Subcutaneous adipose tissue (tissue), 4 donors: ENCODE data around the gene HS3ST6. TPM values are rescaled to one million over a fixed set of nuclear protein-coding genes. Genes with fewer than 3 reads are reported as not detected.

ENCODE experiments used
- total RNA-seq, 4 donors: library from RNA; depleted of rRNA; stranded (reverse); fragments of >200 nt; gene quantifications; one replicate each; pipeline ENCODE4 v1.1.0, GENCODE V29; 2016
- TF ChIP-seq, protein P1 (sequence below): fragments of 450-650 bp; IDR thresholded peaks from one replicate; pipeline ENCODE4 v1.5.1; 2016; ENCODE audit warnings: low read depth, mild to moderate bottlenecking, control low read depth, antibody characterized with exemption, moderate library complexity

HS3ST6 gene
- total RNA-seq, 4 donors from 2014 or later, result not detected

DNA sequence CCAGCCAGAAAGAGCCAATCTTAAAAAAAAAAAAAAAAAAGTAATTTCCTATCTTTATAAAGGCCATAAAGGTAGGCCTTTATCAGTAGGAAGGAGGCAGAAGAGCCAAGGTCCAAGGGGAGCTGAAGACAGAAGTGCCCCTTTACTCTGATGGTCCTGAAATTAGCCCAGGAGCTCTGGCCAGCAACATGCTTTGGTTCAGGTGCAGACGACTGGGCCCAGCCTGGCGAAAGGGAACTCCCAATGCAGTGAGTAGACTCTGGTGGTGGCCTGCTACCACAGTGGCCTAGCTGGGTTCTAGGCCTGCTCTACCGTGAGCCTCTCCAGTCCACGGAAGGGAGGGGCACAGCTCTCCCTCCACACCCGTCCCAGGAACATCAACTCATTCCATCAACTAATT is 23.1 kb downstream of the HS3ST6 start:
- TF ChIP-seq, protein P1, sequence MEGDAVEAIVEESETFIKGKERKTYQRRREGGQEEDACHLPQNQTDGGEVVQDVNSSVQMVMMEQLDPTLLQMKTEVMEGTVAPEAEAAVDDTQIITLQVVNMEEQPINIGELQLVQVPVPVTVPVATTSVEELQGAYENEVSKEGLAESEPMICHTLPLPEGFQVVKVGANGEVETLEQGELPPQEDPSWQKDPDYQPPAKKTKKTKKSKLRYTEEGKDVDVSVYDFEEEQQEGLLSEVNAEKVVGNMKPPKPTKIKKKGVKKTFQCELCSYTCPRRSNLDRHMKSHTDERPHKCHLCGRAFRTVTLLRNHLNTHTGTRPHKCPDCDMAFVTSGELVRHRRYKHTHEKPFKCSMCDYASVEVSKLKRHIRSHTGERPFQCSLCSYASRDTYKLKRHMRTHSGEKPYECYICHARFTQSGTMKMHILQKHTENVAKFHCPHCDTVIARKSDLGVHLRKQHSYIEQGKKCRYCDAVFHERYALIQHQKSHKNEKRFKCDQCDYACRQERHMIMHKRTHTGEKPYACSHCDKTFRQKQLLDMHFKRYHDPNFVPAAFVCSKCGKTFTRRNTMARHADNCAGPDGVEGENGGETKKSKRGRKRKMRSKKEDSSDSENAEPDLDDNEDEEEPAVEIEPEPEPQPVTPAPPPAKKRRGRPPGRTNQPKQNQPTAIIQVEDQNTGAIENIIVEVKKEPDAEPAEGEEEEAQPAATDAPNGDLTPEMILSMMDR, result no peak

DNA sequence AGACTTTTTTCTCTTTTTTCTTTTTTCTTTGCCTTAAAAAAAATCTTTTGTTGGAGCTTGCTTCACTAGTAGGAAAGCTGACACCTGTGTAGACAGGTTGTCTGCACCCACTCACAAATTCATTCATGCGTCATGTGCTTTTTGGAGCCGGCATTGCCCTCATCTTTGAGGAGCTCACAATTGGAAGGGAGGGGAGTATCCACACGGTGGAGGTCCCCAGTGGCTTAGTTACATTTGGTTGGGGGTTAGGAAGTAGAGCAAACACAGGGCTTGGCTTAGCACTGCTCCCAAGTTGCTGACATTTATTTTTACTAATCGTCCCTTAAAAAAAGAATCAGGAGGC is 27.5 kb downstream of the HS3ST6 start:
- TF ChIP-seq, protein P1, result no peak

DNA sequence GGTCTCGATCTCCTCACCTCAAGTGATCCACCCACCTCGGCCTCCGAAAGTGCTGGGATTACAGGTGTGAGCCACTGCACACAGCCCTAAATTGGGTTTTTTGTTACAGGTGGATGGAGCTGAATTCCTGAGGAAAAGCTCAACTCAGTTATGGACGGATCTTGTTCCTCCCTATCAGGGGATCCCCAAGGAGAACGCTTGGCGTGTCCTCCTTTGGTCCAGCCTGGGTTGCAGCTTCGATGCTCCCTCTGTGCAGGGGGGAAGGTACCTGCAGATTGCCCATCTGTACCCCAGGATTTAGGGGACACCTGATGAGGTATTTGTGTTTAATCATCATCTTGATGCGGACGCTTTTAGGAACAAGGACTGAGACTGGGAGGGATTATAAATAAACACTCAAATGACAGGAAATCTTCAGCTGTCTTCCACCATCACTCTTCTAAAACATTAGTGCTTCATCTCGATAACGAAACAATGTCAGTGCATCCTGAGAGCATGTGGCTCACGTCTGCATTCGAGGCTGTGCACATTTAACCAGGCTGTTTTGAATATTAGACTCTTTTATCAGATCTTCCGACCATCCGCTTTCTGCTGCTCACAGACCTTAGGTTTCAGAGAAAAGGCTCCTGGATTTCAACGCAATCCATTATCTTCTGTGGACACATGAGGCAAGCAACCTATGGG is 28.0 kb downstream of the HS3ST6 start:
- TF ChIP-seq, protein P1, result no peak

DNA sequence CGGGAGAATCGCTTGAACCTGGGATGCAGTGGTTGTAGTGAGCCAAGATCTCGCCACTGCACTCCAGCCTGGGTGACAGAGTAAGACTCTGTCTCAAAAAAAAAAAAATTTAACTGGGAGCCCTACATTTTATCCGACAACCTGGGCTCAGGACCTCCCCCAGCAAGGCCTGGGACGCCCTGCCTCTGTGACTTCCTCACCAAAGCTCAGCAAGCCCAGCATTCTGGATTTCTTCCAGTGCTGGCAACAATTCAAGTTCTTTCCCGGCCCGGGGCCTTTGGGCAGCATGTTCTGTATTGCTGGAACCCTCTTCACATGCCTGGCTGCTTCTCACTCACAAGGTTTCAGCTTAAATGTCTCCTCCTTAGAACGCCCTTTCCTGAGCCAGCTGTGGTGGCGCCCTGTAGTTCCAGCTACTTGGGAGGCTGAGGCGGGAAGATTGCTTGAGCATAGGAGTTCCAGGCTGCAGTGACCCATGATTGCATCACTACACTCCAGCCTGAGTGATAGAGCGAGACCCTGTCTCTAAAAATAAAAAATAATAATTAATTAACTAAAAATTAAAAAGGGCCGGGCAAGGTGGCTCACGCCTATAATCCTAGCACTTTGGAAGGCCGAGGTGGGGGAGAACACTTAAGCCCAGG is 30.4 kb downstream of the HS3ST6 start:
- TF ChIP-seq, protein P1, result no peak

DNA sequence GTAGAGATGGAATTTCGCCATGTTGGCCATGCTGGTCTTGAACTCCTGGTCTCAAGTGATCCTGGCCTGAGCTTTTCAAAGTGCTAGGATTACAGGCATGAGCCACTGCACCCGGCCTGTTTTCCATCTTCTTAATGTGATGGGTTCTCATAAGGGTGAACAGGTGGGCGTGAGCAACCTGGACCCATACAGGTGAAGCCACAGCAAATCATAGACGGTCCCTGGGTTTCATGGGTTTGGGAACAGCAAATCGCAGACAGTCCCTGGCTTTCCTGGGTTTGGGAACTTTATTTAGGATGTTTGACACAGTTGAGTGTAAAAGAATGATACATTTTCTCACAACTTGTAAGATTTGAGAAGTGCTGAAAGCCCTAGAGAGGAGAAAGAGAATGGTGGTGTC is 33.3 kb downstream of the HS3ST6 start:
- TF ChIP-seq, protein P1, result no peak

DNA sequence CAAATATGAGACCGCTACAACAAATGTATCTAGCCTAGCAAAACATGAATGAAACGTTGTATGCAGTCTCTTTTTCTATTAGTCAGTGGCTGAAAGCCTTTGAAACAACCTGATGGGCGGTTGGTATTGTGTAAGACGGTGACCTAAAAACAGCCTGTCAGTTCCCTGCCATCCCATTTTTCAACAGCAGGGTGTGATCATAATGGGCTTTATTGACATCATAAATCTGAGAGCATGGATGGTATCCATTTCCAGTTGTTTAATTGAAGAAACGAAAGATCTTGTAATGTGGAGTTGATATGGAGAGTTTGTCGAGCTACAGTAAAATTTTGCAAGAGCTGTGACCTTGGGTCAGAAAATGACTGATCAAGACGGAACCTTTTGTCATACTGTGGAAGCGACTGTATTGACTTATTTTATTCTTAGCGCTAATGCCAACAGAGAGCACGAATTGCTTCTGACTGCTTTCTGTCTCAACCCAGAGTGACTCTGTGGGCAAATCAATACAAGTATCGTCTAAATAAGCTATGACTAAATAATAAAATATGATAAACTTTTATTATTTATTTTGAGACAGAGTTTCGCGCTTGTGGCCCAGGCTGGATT is 34.0 kb downstream of the HS3ST6 start:
- TF ChIP-seq, protein P1, result no peak

DNA sequence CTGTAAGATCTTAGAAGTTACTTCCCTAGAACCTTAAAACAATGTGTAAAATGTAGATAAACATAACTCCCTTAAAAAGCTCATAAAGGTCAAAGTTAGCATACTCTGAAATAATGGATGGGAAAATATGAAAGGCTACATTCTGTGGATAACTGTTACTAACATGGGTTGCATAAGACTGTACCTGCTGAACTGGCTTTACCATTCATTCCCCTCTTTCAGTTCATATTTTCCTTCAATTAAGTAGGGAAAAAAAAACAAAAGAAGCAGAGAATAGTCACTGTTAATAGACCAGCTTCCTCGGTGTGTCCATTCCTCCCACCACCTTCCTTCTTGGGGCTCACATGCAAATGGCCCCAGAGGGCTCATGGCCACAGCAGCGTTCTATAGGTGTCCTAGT is 38.7 kb downstream of the HS3ST6 start:
- TF ChIP-seq, protein P1, result no peak
